GM23338 (cell line): ENCODE results near the gene FGD4. TPM values are rescaled to one million over a fixed set of nuclear protein-coding genes. Genes with fewer than 3 reads are reported as not detected.

Source experiments
- ATAC-seq: fragments of 200-7000 bp; cut with Tn5 transposase; 3 replicates; pipeline ENCODE4 v1.9.1; 2020
- DNase-seq: peaks from one replicate; pipeline ENCODE4 v3.0.0-alpha.2; 2015; ENCODE audit warnings: low spot score
- H2AFZ ChIP-seq: fragments of 200-600 bp; sonication (generic); 2 replicates; pipeline ENCODE4 v1.8.0; 2016; ENCODE audit warnings: antibody characterized with exemption, mild to moderate bottlenecking, moderate library complexity
- H3F3A ChIP-seq: fragments of 200-600 bp; sonication (generic); replicated peaks from 2 replicates; pipeline ENCODE4 v1.8.0; 2017; ENCODE audit warnings: antibody characterized with exemption, mixed run types, low read depth
- H3K27ac ChIP-seq: fragments of 200-600 bp; sonication (generic); 2 replicates; pipeline ENCODE4 v1.6.1; 2016; ENCODE audit warnings: low read depth
- H3K27me3 ChIP-seq: fragments of 200-600 bp; sonication (generic); 2 replicates; pipeline ENCODE4 v1.8.0; 2016; ENCODE audit warnings: mild to moderate bottlenecking, mixed run types, moderate library complexity; ENCODE audit not compliant: insufficient read depth
- H3K36me3 ChIP-seq: fragments of 200-600 bp; sonication (generic); 2 replicates; pipeline ENCODE4 v1.8.0; 2016; ENCODE audit warnings: mild to moderate bottlenecking; ENCODE audit not compliant: insufficient read depth
- H3K4me1 ChIP-seq: fragments of 200-600 bp; sonication (generic); 2 replicates; pipeline ENCODE4 v1.8.0; 2016; ENCODE audit warnings: mild to moderate bottlenecking, moderate library complexity; ENCODE audit not compliant: insufficient read depth
- H3K4me2 ChIP-seq: fragments of 200-600 bp; sonication (generic); 2 replicates; pipeline ENCODE4 v1.7.1; 2017; ENCODE audit warnings: mixed run types
- H3K4me3 ChIP-seq: fragments of 200-600 bp; sonication (generic); 2 replicates; pipeline ENCODE4 v1.6.1; 2016; ENCODE audit warnings: mixed run types
- H3K79me2 ChIP-seq: fragments of 200-600 bp; sonication (generic); replicated peaks from 2 replicates; pipeline ENCODE4 v1.8.0; 2017; ENCODE audit warnings: mild to moderate bottlenecking; ENCODE audit not compliant: insufficient read depth
- H3K9me2 ChIP-seq: fragments of 200-600 bp; sonication (generic); 2 replicates; pipeline ENCODE4 v1.8.0; 2017; ENCODE audit not compliant: insufficient read depth
- H4K20me1 ChIP-seq: fragments of 200-600 bp; sonication (generic); replicated peaks from 2 replicates; pipeline ENCODE4 v1.8.0; 2017; ENCODE audit warnings: mild to moderate bottlenecking; ENCODE audit not compliant: insufficient read depth
- H3K27ac Mint-ChIP-seq: 2 replicates; pipeline ENCODE4 v1.8.0; 2020; ENCODE audit warnings: inconsistent platforms, mild to moderate bottlenecking, moderate library complexity, mixed read lengths
- H3K27me3 Mint-ChIP-seq: 3 replicates; pipeline ENCODE4 v1.8.0; 2022; ENCODE audit warnings: low read depth, mild to moderate bottlenecking, moderate library complexity, mixed read lengths, inconsistent platforms; ENCODE audit not compliant: insufficient read depth, poor library complexity
- H3K36me3 Mint-ChIP-seq: 3 replicates; pipeline ENCODE4 v1.8.0; 2021; ENCODE audit warnings: low read depth, mild to moderate bottlenecking, inconsistent platforms, moderate library complexity, mixed read lengths
- H3K4me1 Mint-ChIP-seq: 3 replicates; pipeline ENCODE4 v1.8.0; 2020; ENCODE audit warnings: mild to moderate bottlenecking, inconsistent platforms, mixed read lengths
- H3K4me3 Mint-ChIP-seq: 3 replicates; pipeline ENCODE4 v1.8.0; 2021; ENCODE audit warnings: moderate library complexity, mild to moderate bottlenecking, inconsistent platforms, mixed read lengths
- H3K9me3 Mint-ChIP-seq: 3 replicates; pipeline ENCODE4 v1.8.0; 2020; ENCODE audit warnings: moderate library complexity, mild to moderate bottlenecking, inconsistent platforms, mixed read lengths
- CREB1 ChIP-seq: fragments of 250-450 bp; sonication (Bioruptor Pico); IDR thresholded peaks from 2 replicates; pipeline ENCODE4 v1.5.0; 2020; ENCODE audit warnings: low read depth, mild to moderate bottlenecking, moderate library complexity
- EZH2phosphoT487 ChIP-seq: fragments of 200-600 bp; sonication (generic); IDR thresholded peaks from one replicate; pipeline ENCODE4 v1.8.1; 2018; ENCODE audit warnings: antibody characterized with exemption; ENCODE audit not compliant: unreplicated experiment
- STAT1 ChIP-seq: IDR thresholded peaks from one replicate; pipeline ENCODE4 v1.6.1; 2016; ENCODE audit warnings: antibody characterized with exemption; ENCODE audit not compliant: unreplicated experiment
- polyA plus RNA-seq: library from polyadenylated mRNA; unstranded; fragments of >200 nt; fragmentation: Nextera tagmentation; extraction: Ambion mirVana; gene quantifications from 2 replicates; pipeline ENCODE4 v1.2.1, GENCODE V29; 2016
- total RNA-seq: library from RNA; depleted of rRNA; stranded (reverse); fragments of >200 nt; shearing (Covaris generic); gene quantifications from 2 replicates; pipeline ENCODE4 v1.2.3, GENCODE V29; 2014
- TF ChIP-seq, protein P1 (sequence below): fragments of 250-450 bp; sonication (Bioruptor Pico); IDR thresholded peaks from 2 replicates; pipeline ENCODE4 v1.5.0; 2020; ENCODE audit warnings: mild to moderate bottlenecking, moderate library complexity
- TF ChIP-seq, protein P2 (sequence below): IDR thresholded peaks from one replicate; pipeline ENCODE4 v1.6.1; 2018; ENCODE audit warnings: antibody characterized with exemption; ENCODE audit not compliant: unreplicated experiment

Gene FGD4
- total and polyA plus RNA-seq, 2 experiments from 2014 or later: 24.3 to 54.3 TPM

DNA sequence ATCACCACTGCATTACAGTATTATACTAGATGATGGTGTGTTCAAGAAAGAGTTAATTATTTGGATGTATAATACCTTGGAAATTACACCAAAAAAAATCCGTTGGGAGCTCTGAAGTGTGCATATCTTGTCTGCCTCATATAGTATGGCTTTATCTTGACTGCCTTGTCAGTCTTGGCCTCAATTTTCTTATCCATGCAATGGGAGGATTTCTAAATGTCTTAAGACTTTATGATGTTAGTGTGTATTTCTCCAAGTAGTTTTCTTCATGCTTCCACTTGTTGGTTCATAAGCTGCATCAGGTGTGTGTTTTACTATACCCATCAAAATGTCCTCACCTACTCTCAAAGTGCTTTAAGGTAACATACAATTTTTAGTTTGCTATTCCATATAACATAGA lies 84.6 kb downstream of the FGD4 start:
- H3K27me3 ChIP-seq: no peaks in the 10 kb centered on the region
- H3K36me3 ChIP-seq: no peaks in the 10 kb centered on the region
- Mint-ChIP-seq H3K4me3 (no peak overlapping the region), H3K9me3 (no peaks in the 10 kb centered on the region), H3K27me3 (peaks cover 3% of the 10 kb centered on the region), H3K36me3 (peaks cover 12% of the 10 kb centered on the region; the same call in 2 of the 3 replicates), H3K4me1 (peaks cover 8% of the 10 kb centered on the region; the same call in 2 of the 3 replicates), H3K27ac (no peak overlapping the region)
- H3K9me2 ChIP-seq: no peaks in the 10 kb centered on the region
- H2AFZ ChIP-seq: no peak overlapping the region
- H4K20me1 ChIP-seq: peaks cover 19% of the 10 kb centered on the region; the same call in 1 of the 2 replicates
- no peak overlapping the region for H3K4me3 ChIP-seq
- H3K27ac ChIP-seq: no peak overlapping the region
- H3K4me2 ChIP-seq: no peak overlapping the region
- H3K79me2 ChIP-seq: peaks cover 99% of the 10 kb centered on the region
- TF ChIP-seq CREB1 (CRISPR knock-in tag) (no peak), EZH2phosphoT487 (no peak), STAT1 (no peak)
- TF ChIP-seq, protein P1, sequence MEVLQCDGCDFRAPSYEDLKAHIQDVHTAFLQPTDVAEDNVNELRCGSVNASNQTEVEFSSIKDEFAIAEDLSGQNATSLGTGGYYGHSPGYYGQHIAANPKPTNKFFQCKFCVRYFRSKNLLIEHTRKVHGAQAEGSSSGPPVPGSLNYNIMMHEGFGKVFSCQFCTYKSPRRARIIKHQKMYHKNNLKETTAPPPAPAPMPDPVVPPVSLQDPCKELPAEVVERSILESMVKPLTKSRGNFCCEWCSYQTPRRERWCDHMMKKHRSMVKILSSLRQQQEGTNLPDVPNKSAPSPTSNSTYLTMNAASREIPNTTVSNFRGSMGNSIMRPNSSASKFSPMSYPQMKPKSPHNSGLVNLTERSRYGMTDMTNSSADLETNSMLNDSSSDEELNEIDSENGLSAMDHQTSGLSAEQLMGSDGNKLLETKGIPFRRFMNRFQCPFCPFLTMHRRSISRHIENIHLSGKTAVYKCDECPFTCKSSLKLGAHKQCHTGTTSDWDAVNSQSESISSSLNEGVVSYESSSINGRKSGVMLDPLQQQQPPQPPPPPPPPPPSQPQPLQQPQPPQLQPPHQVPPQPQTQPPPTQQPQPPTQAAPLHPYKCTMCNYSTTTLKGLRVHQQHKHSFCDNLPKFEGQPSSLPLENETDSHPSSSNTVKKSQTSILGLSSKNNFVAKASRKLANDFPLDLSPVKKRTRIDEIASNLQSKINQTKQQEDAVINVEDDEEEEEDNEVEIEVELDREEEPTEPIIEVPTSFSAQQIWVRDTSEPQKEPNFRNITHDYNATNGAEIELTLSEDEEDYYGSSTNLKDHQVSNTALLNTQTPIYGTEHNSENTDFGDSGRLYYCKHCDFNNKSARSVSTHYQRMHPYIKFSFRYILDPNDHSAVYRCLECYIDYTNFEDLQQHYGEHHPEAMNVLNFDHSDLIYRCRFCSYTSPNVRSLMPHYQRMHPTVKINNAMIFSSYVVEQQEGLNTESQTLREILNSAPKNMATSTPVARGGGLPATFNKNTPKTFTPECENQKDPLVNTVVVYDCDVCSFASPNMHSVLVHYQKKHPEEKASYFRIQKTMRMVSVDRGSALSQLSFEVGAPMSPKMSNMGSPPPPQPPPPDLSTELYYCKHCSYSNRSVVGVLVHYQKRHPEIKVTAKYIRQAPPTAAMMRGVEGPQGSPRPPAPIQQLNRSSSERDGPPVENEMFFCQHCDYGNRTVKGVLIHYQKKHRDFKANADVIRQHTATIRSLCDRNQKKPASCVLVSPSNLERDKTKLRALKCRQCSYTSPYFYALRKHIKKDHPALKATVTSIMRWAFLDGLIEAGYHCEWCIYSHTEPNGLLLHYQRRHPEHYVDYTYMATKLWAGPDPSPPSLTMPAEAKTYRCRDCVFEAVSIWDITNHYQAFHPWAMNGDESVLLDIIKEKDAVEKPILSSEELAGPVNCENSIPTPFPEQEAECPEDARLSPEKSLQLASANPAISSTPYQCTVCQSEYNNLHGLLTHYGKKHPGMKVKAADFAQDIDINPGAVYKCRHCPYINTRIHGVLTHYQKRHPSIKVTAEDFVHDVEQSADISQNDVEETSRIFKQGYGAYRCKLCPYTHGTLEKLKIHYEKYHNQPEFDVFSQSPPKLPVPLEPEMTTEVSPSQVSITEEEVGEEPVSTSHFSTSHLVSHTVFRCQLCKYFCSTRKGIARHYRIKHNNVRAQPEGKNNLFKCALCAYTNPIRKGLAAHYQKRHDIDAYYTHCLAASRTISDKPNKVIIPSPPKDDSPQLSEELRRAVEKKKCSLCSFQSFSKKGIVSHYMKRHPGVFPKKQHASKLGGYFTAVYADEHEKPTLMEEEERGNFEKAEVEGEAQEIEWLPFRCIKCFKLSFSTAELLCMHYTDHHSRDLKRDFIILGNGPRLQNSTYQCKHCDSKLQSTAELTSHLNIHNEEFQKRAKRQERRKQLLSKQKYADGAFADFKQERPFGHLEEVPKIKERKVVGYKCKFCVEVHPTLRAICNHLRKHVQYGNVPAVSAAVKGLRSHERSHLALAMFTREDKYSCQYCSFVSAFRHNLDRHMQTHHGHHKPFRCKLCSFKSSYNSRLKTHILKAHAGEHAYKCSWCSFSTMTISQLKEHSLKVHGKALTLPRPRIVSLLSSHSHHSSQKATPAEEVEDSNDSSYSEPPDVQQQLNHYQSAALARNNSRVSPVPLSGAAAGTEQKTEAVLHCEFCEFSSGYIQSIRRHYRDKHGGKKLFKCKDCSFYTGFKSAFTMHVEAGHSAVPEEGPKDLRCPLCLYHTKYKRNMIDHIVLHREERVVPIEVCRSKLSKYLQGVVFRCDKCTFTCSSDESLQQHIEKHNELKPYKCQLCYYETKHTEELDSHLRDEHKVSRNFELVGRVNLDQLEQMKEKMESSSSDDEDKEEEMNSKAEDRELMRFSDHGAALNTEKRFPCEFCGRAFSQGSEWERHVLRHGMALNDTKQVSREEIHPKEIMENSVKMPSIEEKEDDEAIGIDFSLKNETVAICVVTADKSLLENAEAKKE (CRISPR knock-in tag): no peak
- TF ChIP-seq, protein P2, sequence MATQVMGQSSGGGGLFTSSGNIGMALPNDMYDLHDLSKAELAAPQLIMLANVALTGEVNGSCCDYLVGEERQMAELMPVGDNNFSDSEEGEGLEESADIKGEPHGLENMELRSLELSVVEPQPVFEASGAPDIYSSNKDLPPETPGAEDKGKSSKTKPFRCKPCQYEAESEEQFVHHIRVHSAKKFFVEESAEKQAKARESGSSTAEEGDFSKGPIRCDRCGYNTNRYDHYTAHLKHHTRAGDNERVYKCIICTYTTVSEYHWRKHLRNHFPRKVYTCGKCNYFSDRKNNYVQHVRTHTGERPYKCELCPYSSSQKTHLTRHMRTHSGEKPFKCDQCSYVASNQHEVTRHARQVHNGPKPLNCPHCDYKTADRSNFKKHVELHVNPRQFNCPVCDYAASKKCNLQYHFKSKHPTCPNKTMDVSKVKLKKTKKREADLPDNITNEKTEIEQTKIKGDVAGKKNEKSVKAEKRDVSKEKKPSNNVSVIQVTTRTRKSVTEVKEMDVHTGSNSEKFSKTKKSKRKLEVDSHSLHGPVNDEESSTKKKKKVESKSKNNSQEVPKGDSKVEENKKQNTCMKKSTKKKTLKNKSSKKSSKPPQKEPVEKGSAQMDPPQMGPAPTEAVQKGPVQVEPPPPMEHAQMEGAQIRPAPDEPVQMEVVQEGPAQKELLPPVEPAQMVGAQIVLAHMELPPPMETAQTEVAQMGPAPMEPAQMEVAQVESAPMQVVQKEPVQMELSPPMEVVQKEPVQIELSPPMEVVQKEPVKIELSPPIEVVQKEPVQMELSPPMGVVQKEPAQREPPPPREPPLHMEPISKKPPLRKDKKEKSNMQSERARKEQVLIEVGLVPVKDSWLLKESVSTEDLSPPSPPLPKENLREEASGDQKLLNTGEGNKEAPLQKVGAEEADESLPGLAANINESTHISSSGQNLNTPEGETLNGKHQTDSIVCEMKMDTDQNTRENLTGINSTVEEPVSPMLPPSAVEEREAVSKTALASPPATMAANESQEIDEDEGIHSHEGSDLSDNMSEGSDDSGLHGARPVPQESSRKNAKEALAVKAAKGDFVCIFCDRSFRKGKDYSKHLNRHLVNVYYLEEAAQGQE: no peak
- H3F3A ChIP-seq: no peaks in the 10 kb centered on the region
- DNase-seq: no peak
- H3K4me1 ChIP-seq: no peaks in the 10 kb centered on the region
- no peak for ATAC-seq
